NT2/D1 (cell line): ENCODE results near the gene CST11.

ENCODE experiments used
- SUZ12 ChIP-seq: IDR thresholded peaks from 2 replicates; pipeline ENCODE4 v1.6.1; 2011; ENCODE audit not compliant: insufficient read length, insufficient read depth; ENCODE audit errors: extremely low read depth
- ZNF274 ChIP-seq: IDR thresholded peaks from 2 replicates; pipeline ENCODE4 v1.6.1; 2011; ENCODE audit warnings: mild to moderate bottlenecking, low read depth, low read length

- TF ChIP-seq ZNF274 (no peak), SUZ12 (no peak)
These were observed 4.5 kb downstream of the CST11 start for GRCh38 chr20:23448167-23448566.
